Epithelial cell of proximal tubule (primary cell): Measurements from ENCODE around the gene NCEH1. TPM values are rescaled to one million over a fixed set of nuclear protein-coding genes. Genes with fewer than 3 reads are reported as not detected.

Source experiments
- DNase-seq: peaks from one replicate; pipeline ENCODE4 v3.0.0-alpha.2; 2011; ENCODE audit warnings: low read depth
- H3K4me3 ChIP-seq: 2 replicates; pipeline ENCODE4 v1.5.1; 2011; ENCODE audit warnings: low read depth, mild to moderate bottlenecking, low read length
- CTCF ChIP-seq: conservative IDR thresholded peaks from 2 replicates; pipeline ENCODE4 v1.5.1; 2012; ENCODE audit warnings: low read depth, mild to moderate bottlenecking, low read length
- total RNA-seq: library from RNA; depleted of rRNA; stranded (reverse); fragments of >200 nt; gene quantifications from 2 replicates; pipeline ENCODE4 v1.2.3, GENCODE V29; 2015

Gene NCEH1
- total RNA-seq, 1 donor from 2014 or later: 72.9 TPM

- no peak overlapping the region for H3K4me3 ChIP-seq
- no peak for TF ChIP-seq CTCF
- peak; percentile 68 for DNase-seq
Measured at GRCh38 chr3:172601066-172601832, 109.6 kb downstream of the NCEH1 start.

GRCh38 chr3:172600644-172601065, 110.2 kb downstream of the NCEH1 start:
- no peak overlapping the region for H3K4me3 ChIP-seq
- no peak for TF ChIP-seq CTCF
- DNase-seq: no peak

- no peak for DNase-seq
- no peak for TF ChIP-seq CTCF
- H3K4me3 ChIP-seq: no peak overlapping the region
Measured at GRCh38 chr3:172598904-172599303, 112.0 kb downstream of the NCEH1 start.

GRCh38 chr3:172596394-172596706, 114.5 kb downstream of the NCEH1 start:
- TF ChIP-seq CTCF: no peak
- H3K4me3 ChIP-seq: peak overlapping the region; percentile 53
- no peak for DNase-seq

- TF ChIP-seq CTCF: peak; percentile 86
- peak overlapping the region; percentile 53 for H3K4me3 ChIP-seq
- DNase-seq: peak; percentile 71
Measured at GRCh38 chr3:172595664-172596393, 115.0 kb downstream of the NCEH1 start.

GRCh38 chr3:172594900-172595663, 115.8 kb downstream of the NCEH1 start:
- peak; percentile 96 for DNase-seq

GRCh38 chr3:172592898-172593669, 117.8 kb downstream of the NCEH1 start:
- no peak overlapping the region for H3K4me3 ChIP-seq
- DNase-seq: no peak
- no peak for TF ChIP-seq CTCF

More at GRCh38 chr3:172594900-172595663, 115.8 kb downstream of the NCEH1 start:
- peak overlapping the region; percentile 53 for H3K4me3 ChIP-seq
